CD14-positive monocyte (primary cell): ENCODE results near the gene INSIG2. TPM values are rescaled to one million over a fixed set of nuclear protein-coding genes. Genes with fewer than 3 reads are reported as not detected.
"Not testable (repeated sequence)": the region's sequence is repeated elsewhere in the genome, so short reads cannot be mapped to it uniquely, and the experiment has no call there.

ENCODE experiments used
- DNase-seq, 3 donors: peaks; one replicate each; pipeline ENCODE4 v3.0.0-alpha.2; 2011 to 2022
- H2AFZ ChIP-seq: 2 replicates; pipeline ENCODE4 v1.6.0; 2012; ENCODE audit warnings: mild to moderate bottlenecking, low read depth, low read length, inconsistent platforms; ENCODE audit not compliant: insufficient read depth, poor library complexity, severe bottlenecking
- H3K27ac ChIP-seq, 2 donors: 1 replicate in 1 of 2; 2 replicates in 1 of 2; pipeline ENCODE4 v1.5.1; 2012 to 2013; ENCODE audit warnings: low read length in 2 of 2, control low read depth in 1 of 2, inconsistent platforms in 1 of 2, low read depth in 1 of 2, mild to moderate bottlenecking in 1 of 2
- H3K27me3 ChIP-seq, 2 donors: one replicate each; pipeline versions ENCODE4 v1.6.0 to v1.6.1; 2011 to 2013; ENCODE audit warnings: low read length in 2 of 2; ENCODE audit not compliant: control insufficient read depth in 2 of 2, insufficient read depth in 2 of 2
- H3K36me3 ChIP-seq, 2 donors: replicated peaks in 1 of 2; 1 replicate in 1 of 2; 2 replicates in 1 of 2; pipeline versions ENCODE4 v1.5.1 to v1.6.1; 2012 to 2013; ENCODE audit warnings: low read length in 2 of 2, control low read depth in 1 of 2, inconsistent platforms in 1 of 2, mild to moderate bottlenecking in 1 of 2; ENCODE audit not compliant: insufficient read depth in 2 of 2, control insufficient read depth in 1 of 2
- H3K4me1 ChIP-seq, 2 donors: 1 replicate in 1 of 2; 2 replicates in 1 of 2; pipeline versions ENCODE4 v1.5.1 to v1.6.1; 2012 to 2013; ENCODE audit warnings: low read length in 2 of 2, control low read depth in 1 of 2, inconsistent platforms in 1 of 2, mild to moderate bottlenecking in 1 of 2, moderate library complexity in 1 of 2; ENCODE audit not compliant: insufficient read depth in 2 of 2, control insufficient read depth in 1 of 2
- H3K4me2 ChIP-seq: replicated peaks from 2 replicates; pipeline ENCODE3; 2012; ENCODE audit warnings: low read length, moderate library complexity, mild to moderate bottlenecking; ENCODE audit not compliant: poor library complexity, severe bottlenecking; ENCODE audit errors: extremely low read depth
- H3K4me3 ChIP-seq, 3 experiments: fragments of 200-600 bp in 1 of 3; sonication (generic) in 1 of 3; replicated peaks in 1 of 3; 1 replicate in 2 of 3; 2 replicates in 1 of 3; pipeline ENCODE4 v1.5.1; 2011 to 2013; ENCODE audit warnings: low read length in 3 of 3, mild to moderate bottlenecking in 3 of 3, control low read depth in 2 of 3, low read depth in 2 of 3, inconsistent platforms in 1 of 3, moderate library complexity in 1 of 3
- H3K79me2 ChIP-seq: 2 replicates; pipeline ENCODE4 v1.6.0; 2012; ENCODE audit warnings: mild to moderate bottlenecking, control low read depth, inconsistent platforms, low read length, moderate library complexity; ENCODE audit not compliant: insufficient read depth
- H3K9ac ChIP-seq: 2 replicates; pipeline ENCODE4 v1.6.0; 2017; ENCODE audit warnings: low read length, mild to moderate bottlenecking; ENCODE audit not compliant: insufficient read depth, poor library complexity, severe bottlenecking
- H3K9me3 ChIP-seq, 2 donors: replicated peaks in 1 of 2; 1 replicate in 1 of 2; 2 replicates in 1 of 2; pipeline versions ENCODE4 v1.5.1 to v1.6.1; 2012 to 2013; ENCODE audit warnings: low read length in 2 of 2, control low read depth in 1 of 2; ENCODE audit not compliant: control insufficient read depth in 1 of 2, insufficient read depth in 1 of 2
- H4K20me1 ChIP-seq: 2 replicates; pipeline ENCODE4 v1.6.0; 2012; ENCODE audit warnings: mild to moderate bottlenecking, low read length, control low read depth, moderate library complexity; ENCODE audit not compliant: insufficient read depth
- H3K27ac Mint-ChIP-seq, 7 donors: one replicate each; pipeline ENCODE4 v1.8.0; 2020; ENCODE audit warnings: mild to moderate bottlenecking in 7 of 7, mixed read lengths in 7 of 7, moderate library complexity in 6 of 7, inconsistent platforms in 2 of 7
- H3K27me3 Mint-ChIP-seq, 3 donors: one replicate each; pipeline ENCODE4 v1.8.0; 2021 to 2022; ENCODE audit warnings: low read depth in 3 of 3, mild to moderate bottlenecking in 3 of 3, mixed read lengths in 3 of 3, moderate library complexity in 3 of 3, inconsistent platforms in 1 of 3
- H3K36me3 Mint-ChIP-seq, 2 donors: one replicate each; pipeline ENCODE4 v1.8.0; 2020; ENCODE audit warnings: mixed read lengths in 2 of 2, inconsistent platforms in 1 of 2, mild to moderate bottlenecking in 1 of 2
- H3K4me1 Mint-ChIP-seq: one replicate; pipeline ENCODE4 v1.8.0; 2020; ENCODE audit warnings: mild to moderate bottlenecking, mixed read lengths
- H3K4me3 Mint-ChIP-seq, 2 donors: one replicate each; pipeline ENCODE4 v1.8.0; 2020; ENCODE audit warnings: mild to moderate bottlenecking in 2 of 2, mixed read lengths in 2 of 2, moderate library complexity in 1 of 2
- H3K9me3 Mint-ChIP-seq, 7 donors: one replicate each; pipeline ENCODE4 v1.8.0; 2020 to 2022; ENCODE audit warnings: mixed read lengths in 7 of 7, mild to moderate bottlenecking in 6 of 7, moderate library complexity in 6 of 7, inconsistent platforms in 2 of 7
- WGBS: methylation state at CpG from one replicate; pipeline ENCODE4 v1.1.5; 2013; ENCODE audit warnings: missing lambda C conversion rate; ENCODE audit not compliant: insufficient coverage; 5-methylcytosine and 5-hydroxymethylcytosine counted together
- intact Hi-C, 2 donors: fragments of 100-400 bp; cut with micrococcal nuclease; formaldehyde crosslinking; loops; one replicate each; pipeline versions ENCODE4 v1.15.0 to v1.15.1; 2023
- polyA plus RNA-seq, 3 donors: library from polyadenylated mRNA; depleted of rRNA in 1 of 3; unstranded in 2 of 3; stranded (reverse) in 1 of 3; fragments of 300-500 nt in 2 of 3; fragments of >200 nt in 1 of 3; fragmentation: Illumina TruSeq in 2 of 3; gene quantifications; 1 replicate in 2 of 3; 2 replicates in 1 of 3; pipeline ENCODE4 v1.2.3, GENCODE V29; 2012 to 2021
- TF ChIP-seq, protein P1 (sequence below): fragments of 200-600 bp; IDR thresholded peaks from one replicate; pipeline ENCODE4 v1.8.0; 2022; ENCODE audit warnings: antibody characterized with exemption, mild to moderate bottlenecking

INSIG2 gene
- polyA plus RNA-seq, 3 donors: 13.6 to 17.2 (median 14.8) TPM

DNA sequence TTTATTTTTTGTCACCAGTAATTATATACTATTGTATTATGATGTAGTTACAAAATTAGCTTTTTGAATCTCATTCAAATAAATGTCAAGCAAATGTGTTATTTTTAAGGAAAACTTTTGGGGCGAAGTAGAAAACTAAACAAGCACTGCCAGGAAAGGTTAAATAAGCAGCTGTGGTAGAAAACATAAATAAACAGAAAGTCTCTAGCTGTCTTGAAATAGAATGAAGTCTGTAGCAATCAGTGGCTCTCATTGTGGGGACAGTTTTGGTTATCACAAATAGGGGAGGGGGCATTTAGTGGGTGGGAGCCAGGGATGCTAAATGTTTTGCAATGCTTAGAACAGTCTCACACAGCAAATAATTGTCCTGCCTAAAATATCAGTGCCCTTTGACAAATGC, 3.4 kb downstream of the INSIG2 start:
- Histone ChIP-seq H3K27ac (no peak overlapping the region), H3K9ac (no peak overlapping the region), H4K20me1 (peaks cover 37% of the 10 kb centered on the region), H3K36me3 (peaks cover 2 to 3% of the 10 kb centered on the region in 2 donors), H2AFZ (no peak overlapping the region), H3K79me2 (peaks cover 73% of the 10 kb centered on the region), H3K9me3 (no peaks in the 10 kb centered on the region), H3K4me1 (peaks cover 30 to 37% of the 10 kb centered on the region in 2 donors), H3K4me2 (no peak overlapping the region), H3K27me3 (peaks cover 0 to under 1% of the 10 kb centered on the region in 2 donors), H3K4me3 (no peak overlapping the region)
- Mint-ChIP-seq H3K9me3 (peaks cover 0 to 2% (median 0%) of the 10 kb centered on the region in 7 donors), H3K36me3 (peaks cover 2 to 4% of the 10 kb centered on the region in 2 donors), H3K27me3 (peaks cover 0 to 1% (median 0%) of the 10 kb centered on the region in 3 donors), H3K27ac (no peak overlapping the region), H3K4me1 (peaks cover 32% of the 10 kb centered on the region), H3K4me3 (no peak overlapping the region)
- DNase-seq: no peak
- intact Hi-C loops: no loop called here
- WGBS: no CpG with 5 or more reads among the region's 1 CpG
- TF ChIP-seq, protein P1, sequence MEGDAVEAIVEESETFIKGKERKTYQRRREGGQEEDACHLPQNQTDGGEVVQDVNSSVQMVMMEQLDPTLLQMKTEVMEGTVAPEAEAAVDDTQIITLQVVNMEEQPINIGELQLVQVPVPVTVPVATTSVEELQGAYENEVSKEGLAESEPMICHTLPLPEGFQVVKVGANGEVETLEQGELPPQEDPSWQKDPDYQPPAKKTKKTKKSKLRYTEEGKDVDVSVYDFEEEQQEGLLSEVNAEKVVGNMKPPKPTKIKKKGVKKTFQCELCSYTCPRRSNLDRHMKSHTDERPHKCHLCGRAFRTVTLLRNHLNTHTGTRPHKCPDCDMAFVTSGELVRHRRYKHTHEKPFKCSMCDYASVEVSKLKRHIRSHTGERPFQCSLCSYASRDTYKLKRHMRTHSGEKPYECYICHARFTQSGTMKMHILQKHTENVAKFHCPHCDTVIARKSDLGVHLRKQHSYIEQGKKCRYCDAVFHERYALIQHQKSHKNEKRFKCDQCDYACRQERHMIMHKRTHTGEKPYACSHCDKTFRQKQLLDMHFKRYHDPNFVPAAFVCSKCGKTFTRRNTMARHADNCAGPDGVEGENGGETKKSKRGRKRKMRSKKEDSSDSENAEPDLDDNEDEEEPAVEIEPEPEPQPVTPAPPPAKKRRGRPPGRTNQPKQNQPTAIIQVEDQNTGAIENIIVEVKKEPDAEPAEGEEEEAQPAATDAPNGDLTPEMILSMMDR: no peak

DNA sequence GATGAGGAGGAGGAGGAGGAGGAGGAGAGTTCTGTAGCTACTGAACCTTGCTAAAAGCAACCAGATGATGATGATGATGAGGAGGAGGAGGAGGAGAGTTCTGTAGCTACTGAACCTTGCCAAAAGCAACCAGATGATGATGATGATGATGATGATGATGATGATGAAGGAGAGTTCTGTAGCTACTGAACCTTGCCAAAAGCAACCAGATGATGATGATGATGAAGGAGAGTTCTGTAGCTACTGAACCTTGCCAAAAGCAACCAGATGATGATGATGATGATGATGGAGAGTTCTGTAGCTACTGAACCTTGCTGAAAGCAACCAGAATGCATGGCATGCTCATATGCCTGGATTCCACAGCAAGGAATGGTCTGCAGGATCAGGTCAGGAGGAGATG, 5.8 kb downstream of the INSIG2 start:
- H3K4me1 Mint-ChIP-seq: peaks cover 50% of the 10 kb centered on the region
- H3K79me2 ChIP-seq: peaks cover 71% of the 10 kb centered on the region
- H3K4me2 ChIP-seq, DNase-seq, H3K27me3 ChIP-seq, H3K9ac ChIP-seq, H3K4me3 ChIP-seq, H3K27me3 Mint-ChIP-seq, H2AFZ ChIP-seq, H3K9me3 ChIP-seq, H3K4me3 Mint-ChIP-seq, H3K9me3 Mint-ChIP-seq, H3K36me3 ChIP-seq, H3K36me3 Mint-ChIP-seq, H3K27ac ChIP-seq, H3K27ac Mint-ChIP-seq, intact Hi-C loops: not testable (repeated sequence)
- H4K20me1 ChIP-seq: peaks cover 43% of the 10 kb centered on the region
- H3K4me1 ChIP-seq: peaks cover 47 to 51% of the 10 kb centered on the region in 2 donors
